Measurements from ENCODE around the gene LY86. TPM values are rescaled to one million over a fixed set of nuclear protein-coding genes. Genes with fewer than 3 reads are reported as not detected.

LY86 gene
- total RNA-seq, 1 donor from 2014 or later = not detected

DNA sequence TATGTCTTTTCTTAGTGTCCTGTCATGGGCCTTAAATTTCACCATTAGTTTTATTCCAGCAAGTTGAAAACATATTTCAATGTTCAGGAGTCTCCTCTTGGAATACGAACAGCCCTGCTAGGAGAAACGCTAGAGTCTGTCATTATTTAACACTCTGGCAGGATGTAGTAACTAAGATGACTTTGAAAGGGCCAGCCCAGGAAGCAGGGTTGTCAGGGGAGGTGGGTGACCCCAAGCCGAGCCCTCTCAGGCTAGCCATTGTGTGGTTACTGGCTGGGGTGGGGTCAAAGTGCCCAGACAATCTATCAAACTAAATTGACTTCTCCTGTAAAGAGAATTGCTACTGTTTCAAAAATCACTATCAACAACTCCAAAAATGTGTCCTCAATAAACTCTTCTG, 67.8 kb downstream of the LY86 start:
- TF ChIP-seq, protein P1, sequence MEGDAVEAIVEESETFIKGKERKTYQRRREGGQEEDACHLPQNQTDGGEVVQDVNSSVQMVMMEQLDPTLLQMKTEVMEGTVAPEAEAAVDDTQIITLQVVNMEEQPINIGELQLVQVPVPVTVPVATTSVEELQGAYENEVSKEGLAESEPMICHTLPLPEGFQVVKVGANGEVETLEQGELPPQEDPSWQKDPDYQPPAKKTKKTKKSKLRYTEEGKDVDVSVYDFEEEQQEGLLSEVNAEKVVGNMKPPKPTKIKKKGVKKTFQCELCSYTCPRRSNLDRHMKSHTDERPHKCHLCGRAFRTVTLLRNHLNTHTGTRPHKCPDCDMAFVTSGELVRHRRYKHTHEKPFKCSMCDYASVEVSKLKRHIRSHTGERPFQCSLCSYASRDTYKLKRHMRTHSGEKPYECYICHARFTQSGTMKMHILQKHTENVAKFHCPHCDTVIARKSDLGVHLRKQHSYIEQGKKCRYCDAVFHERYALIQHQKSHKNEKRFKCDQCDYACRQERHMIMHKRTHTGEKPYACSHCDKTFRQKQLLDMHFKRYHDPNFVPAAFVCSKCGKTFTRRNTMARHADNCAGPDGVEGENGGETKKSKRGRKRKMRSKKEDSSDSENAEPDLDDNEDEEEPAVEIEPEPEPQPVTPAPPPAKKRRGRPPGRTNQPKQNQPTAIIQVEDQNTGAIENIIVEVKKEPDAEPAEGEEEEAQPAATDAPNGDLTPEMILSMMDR (conservative IDR thresholded peaks at IDR 0.05; ENCODE audit: low read depth, low read length) = no peak
- DNase-seq (ENCODE audit: low read depth) = no peak

DNA sequence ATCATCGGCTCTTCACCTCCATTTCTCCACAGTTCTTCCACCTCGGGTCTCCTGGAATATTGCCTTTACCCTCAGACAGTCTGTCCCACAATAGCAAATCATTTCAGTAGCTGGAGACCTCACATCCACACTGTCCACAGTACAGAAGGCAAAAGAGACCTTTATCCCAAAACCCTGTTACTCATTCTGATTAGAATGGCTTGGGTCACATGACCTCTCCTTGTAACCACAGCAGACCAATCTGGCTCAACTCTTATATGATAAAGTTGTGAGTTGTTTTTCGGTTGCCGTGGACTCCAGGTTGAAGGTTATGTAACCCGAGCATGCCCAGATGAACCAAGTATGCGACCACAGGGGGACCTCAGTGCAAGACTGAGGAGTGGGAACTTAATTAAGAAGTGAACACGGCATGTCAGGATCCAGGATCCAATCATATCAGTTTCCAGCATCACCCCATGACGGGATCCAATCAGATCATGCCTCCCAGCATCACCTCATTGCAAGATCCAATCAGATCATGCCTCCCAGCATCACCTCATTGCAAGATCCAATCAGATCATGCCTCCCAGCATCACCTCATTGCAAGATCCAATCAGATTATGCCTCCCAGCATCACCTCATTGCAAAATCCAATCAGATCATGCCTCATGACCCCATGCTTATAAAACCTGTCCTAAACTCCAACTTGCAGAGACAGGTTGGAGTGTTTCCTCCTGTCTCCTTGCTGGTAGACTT, 68.7 kb downstream of the LY86 start:
- H3K4me3 ChIP-seq (ENCODE audit: low read depth, low read length) = no peak overlapping the region
- DNase-seq (ENCODE audit: low read depth) = no peak
- TF ChIP-seq, protein P1 (conservative IDR thresholded peaks at IDR 0.05; ENCODE audit: low read depth, low read length) = no peak

More for the DNA sequence above, 67.8 kb downstream of the LY86 start:
- no peak overlapping the region for H3K4me3 ChIP-seq (ENCODE audit: low read depth, low read length)

DNA sequence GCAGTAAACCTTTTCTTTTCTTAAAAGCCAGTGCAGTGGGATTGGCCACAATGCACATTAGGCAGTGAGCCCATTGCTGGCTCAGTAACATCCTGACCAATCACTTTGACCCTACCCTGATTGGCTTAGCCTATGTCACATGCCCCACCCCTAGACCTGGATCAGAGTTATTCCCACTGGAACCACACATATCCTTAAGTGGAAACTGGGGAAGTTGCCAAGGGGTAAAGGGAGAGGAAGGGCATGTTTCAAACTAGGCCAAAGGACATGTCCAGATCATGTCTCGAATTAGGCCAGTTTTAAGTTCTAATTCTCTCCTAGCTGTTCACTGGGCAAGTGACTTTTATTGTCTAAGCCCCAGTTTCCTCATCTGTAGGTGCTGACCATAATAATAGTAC, 69.3 kb downstream of the LY86 start:
- no peak for DNase-seq (ENCODE audit: low read depth)
- no peak overlapping the region for H3K4me3 ChIP-seq (ENCODE audit: low read depth, low read length)
- TF ChIP-seq, protein P1 (conservative IDR thresholded peaks at IDR 0.05; ENCODE audit: low read depth, low read length) = no peak

DNA sequence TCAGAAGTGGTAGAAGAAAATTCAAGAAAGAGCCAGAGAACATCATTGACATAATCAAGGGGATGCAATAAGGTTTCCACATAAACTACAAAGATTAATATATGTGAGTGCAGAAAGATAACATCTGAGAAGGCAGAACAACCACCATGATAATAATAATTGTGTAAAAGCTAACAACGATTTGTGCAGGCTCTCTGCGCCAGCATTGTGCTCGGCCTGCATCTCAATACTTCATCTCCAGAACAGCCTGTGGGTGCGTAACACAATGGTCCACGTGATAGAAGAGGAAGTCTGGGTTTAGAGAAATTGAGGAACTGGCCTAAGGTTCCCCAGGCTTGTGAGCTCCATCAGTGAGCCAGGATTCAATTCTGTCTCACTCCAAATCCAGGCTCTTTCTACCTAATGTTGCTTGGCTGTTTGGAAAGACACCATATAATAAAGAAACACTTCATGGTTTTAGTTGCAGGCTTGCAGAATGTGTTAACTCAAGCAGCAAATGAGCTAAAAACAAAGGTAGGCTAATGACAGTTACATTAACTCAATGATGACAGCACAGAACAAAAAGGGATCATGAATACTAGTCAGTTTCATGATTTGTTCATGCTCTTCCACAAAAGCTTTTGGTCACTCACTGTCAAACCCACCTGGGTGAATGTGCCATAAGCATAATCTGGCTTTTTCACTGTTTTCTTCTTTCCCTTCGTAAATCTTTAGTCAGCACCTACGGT, 71.2 kb downstream of the LY86 start:
- no peak overlapping the region for H3K4me3 ChIP-seq (ENCODE audit: low read depth, low read length)
- TF ChIP-seq, protein P1 (conservative IDR thresholded peaks at IDR 0.05; ENCODE audit: low read depth, low read length) = no peak
- no peak for DNase-seq (ENCODE audit: low read depth)

DNA sequence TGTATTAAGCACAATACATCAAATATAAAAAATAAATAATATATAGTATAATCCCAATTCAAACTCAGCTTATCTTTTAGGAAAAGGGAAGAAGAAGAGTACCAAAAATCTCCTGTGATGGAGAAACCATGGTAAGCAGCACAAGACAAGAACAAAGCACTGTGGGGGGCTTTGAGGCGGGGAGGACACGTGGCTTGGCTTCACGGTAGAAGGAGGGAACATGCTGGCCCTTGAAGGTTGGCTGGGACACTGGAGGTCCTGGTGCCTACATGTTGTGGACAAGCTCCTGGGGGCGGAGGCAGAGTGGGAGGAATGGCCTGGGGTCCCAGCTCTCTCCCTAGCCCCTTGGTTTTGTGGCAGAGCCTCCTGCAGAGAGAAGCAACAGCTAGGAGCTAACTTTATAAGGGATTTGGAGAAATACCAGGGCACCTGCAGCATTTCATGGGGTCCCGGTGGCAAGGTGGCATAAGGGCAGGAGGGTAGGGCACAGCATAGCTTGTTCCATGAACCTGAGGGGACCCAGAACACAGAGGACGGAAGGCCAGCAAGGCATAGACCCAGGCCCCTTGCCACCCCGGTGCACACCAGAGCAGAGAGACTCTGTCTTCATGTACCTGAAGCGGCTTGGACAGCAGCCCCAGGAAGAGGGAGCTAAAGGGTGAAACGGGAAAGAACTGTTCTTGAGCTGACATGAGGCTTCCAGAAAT, 72.0 kb downstream of the LY86 start:
- TF ChIP-seq, protein P1 (conservative IDR thresholded peaks at IDR 0.05; ENCODE audit: low read depth, low read length) = no peak
- no peak for DNase-seq (ENCODE audit: low read depth)
- no peak overlapping the region for H3K4me3 ChIP-seq (ENCODE audit: low read depth, low read length)

DNA sequence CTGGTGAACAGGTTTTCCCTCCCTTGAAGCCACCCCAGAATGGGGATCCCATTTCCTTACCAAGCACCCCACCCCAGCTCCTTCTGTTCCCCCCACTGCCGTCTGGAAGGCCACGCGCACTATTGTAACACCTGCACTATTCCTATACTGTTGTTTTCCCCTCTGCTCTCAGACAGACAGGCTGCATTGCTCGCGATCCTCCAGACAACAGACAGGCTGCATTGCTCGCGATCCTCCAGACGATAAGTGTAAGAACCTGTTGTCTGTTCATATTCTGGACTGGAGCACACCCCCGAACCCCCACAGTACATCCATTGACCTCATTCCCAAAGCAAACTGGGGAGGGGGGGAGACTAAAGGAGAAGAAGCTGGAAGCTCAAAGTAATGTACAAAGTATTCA, 72.7 kb downstream of the LY86 start:
- DNase-seq (ENCODE audit: low read depth) = no peak
- no peak overlapping the region for H3K4me3 ChIP-seq (ENCODE audit: low read depth, low read length)
- TF ChIP-seq, protein P1 (conservative IDR thresholded peaks at IDR 0.05; ENCODE audit: low read depth, low read length) = no peak

All from epithelial cell of proximal tubule (primary cell).